ENCODE results near the gene KDM2A.
"Not testable (repeated sequence)": the region's sequence is repeated elsewhere in the genome, so short reads cannot be mapped to it uniquely, and the experiment has no call there.

The KDM2A gene

GRCh38 chr11:67177399-67178281 is 58.6 kb downstream of the KDM2A start:
- Mint-ChIP-seq H3K36me3 (no peaks in the 10 kb centered on the region), H3K27ac (no peak overlapping the region), H3K9me3 (ENCODE audit: low read depth) (no peaks in the 10 kb centered on the region), H3K4me3 (no peak overlapping the region), H3K4me1 (ENCODE audit: low read depth) (peaks cover 35% of the 10 kb centered on the region), H3K27me3 (no peaks in the 10 kb centered on the region)

GRCh38 chr11:67178421-67178820 is 59.4 kb downstream of the KDM2A start:
- Mint-ChIP-seq H3K27ac (no peak overlapping the region), H3K27me3 (no peaks in the 10 kb centered on the region), H3K9me3 (ENCODE audit: low read depth) (no peaks in the 10 kb centered on the region), H3K4me1 (ENCODE audit: low read depth) (peaks cover 35% of the 10 kb centered on the region), H3K36me3 (no peaks in the 10 kb centered on the region), H3K4me3 (no peak overlapping the region)

- no peaks in the 10 kb centered on the region for H3K9me3 Mint-ChIP-seq (ENCODE audit: low read depth)
- peaks cover 35% of the 10 kb centered on the region for H3K4me1 Mint-ChIP-seq (ENCODE audit: low read depth)
- H3K4me3 Mint-ChIP-seq, result no peak overlapping the region
- H3K27ac Mint-ChIP-seq, result no peak overlapping the region
- no peaks in the 10 kb centered on the region for H3K36me3 Mint-ChIP-seq
- H3K27me3 Mint-ChIP-seq, result no peaks in the 10 kb centered on the region
Measured at GRCh38 chr11:67178878-67179277, 59.8 kb downstream of the KDM2A start.

DNA sequence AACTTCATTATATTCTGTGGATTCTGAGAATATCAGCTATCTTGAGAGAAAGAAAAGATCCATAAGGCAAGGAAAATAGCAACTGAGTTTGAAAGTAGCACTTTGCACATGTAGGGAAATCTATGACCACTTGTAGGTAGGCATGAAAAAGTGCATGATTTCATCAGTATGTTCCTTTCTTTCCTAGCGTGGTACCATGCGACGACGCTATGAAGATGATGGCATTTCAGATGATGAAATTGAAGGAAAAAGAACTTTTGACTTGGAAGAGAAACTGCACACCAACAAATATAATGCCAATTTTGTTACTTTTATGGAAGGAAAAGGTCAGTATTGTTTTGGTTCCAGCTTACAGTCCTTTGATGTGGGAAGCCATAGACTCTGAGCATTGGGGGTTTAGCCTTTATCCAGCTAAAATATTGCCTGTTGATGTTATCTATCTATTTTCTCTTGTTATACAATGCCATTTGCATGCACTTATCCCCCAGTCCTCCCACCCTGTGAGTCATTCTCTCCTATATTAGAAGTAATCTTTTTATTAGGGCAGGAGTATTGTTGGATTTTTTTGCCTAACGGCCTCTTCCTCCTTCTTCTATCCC is 60.9 kb downstream of the KDM2A start:
- Mint-ChIP-seq H3K4me3 (no peak overlapping the region), H3K4me1 (ENCODE audit: low read depth) (peaks cover 28% of the 10 kb centered on the region), H3K27me3 (no peaks in the 10 kb centered on the region), H3K9me3 (ENCODE audit: low read depth) (no peaks in the 10 kb centered on the region), H3K36me3 (peaks cover 2% of the 10 kb centered on the region), H3K27ac (no peak overlapping the region)

- Mint-ChIP-seq H3K9me3 (ENCODE audit: low read depth) (no peaks in the 10 kb centered on the region), H3K4me3 (no peak overlapping the region), H3K36me3 (peaks cover 2% of the 10 kb centered on the region), H3K27me3 (no peaks in the 10 kb centered on the region), H3K27ac (no peak overlapping the region), H3K4me1 (ENCODE audit: low read depth) (peaks cover 5% of the 10 kb centered on the region)
Measured at GRCh38 chr11:67194096-67194495, 75.0 kb downstream of the KDM2A start.

GRCh38 chr11:67195971-67196456 is 77.0 kb downstream of the KDM2A start:
- Mint-ChIP-seq H3K4me3 (no peak overlapping the region), H3K9me3 (ENCODE audit: low read depth) (no peaks in the 10 kb centered on the region), H3K36me3 (peaks cover 2% of the 10 kb centered on the region), H3K4me1 (ENCODE audit: low read depth) (peaks cover 2% of the 10 kb centered on the region), H3K27ac (peak overlapping the region; percentile 13), H3K27me3 (no peaks in the 10 kb centered on the region)

DNA sequence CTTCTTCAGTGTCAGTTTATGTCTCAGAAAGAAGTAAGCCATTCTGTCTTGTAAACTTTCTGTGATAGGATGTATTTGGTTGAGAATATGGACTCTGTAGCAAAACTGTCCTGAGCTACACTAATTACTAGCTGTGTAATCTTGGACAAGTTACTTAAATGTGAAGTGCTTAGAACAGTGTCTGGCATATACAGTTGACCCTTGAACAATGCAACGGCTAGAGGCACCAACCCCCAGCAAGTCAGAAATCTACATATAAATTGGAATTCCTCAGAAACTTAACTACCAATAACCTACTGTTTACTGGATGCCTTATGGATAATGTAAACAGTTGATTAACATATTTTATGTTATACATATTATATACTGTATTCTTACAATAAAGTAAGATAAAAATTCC is 78.5 kb downstream of the KDM2A start:
- Mint-ChIP-seq H3K36me3 (peaks cover 3% of the 10 kb centered on the region), H3K27ac (no peak overlapping the region), H3K9me3 (ENCODE audit: low read depth) (no peaks in the 10 kb centered on the region)

DNA sequence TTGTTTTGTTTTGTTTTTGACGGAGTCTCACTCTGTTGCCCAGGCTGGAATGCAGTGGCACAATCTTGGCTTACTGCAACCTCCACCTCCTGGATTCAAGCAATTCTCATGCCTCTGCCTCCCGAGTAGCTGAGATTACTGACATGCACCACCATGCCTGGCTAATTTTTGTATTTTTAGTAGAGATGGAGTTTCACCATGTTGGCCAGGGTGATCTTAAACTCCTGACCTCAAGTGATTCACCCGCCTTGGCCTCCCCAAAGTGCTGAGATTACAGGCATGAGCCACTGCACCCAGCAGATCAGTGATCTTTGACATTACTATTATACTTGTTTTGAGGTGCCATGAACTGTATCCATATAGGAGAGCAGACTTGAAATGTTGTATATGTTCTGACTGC is 79.7 kb downstream of the KDM2A start:
- not testable (repeated sequence) for H3K4me3 Mint-ChIP-seq; H3K27ac Mint-ChIP-seq; H3K4me1 Mint-ChIP-seq (ENCODE audit: low read depth)

More for the DNA sequence above, 78.5 kb downstream of the KDM2A start:
- no peak overlapping the region for H3K4me3 Mint-ChIP-seq
- no peaks in the 10 kb centered on the region for H3K27me3 Mint-ChIP-seq
- no peaks in the 10 kb centered on the region for H3K4me1 Mint-ChIP-seq (ENCODE audit: low read depth)

DNA sequence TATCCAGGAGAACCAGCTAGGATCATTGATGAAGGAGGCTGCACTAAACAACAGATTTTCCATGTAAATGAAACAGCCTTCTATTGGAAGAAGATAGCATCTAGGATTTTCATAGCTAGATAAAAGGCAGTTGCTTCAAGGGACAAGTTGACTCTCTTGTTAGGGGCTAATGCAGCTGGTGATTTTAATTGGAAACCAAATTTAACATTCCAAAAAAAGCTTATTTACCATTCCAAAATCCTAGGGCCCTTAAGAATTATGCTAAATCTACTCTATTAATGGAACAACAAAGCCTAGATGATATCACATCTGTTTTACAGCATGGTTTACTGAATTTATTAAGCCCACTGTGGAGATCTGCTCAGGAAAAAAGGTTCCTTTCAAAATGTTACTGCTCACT is 80.7 kb downstream of the KDM2A start:
- no peak overlapping the region for H3K27ac Mint-ChIP-seq
- H3K4me3 Mint-ChIP-seq, result no peak overlapping the region
- no peaks in the 10 kb centered on the region for H3K4me1 Mint-ChIP-seq (ENCODE audit: low read depth)
- H3K27me3 Mint-ChIP-seq, result no peaks in the 10 kb centered on the region
- H3K36me3 Mint-ChIP-seq, result peaks cover 3% of the 10 kb centered on the region
- H3K9me3 Mint-ChIP-seq (ENCODE audit: low read depth), result no peaks in the 10 kb centered on the region

More for the DNA sequence above, 79.7 kb downstream of the KDM2A start:
- H3K36me3 Mint-ChIP-seq; H3K27me3 Mint-ChIP-seq; H3K9me3 Mint-ChIP-seq (ENCODE audit: low read depth): not testable (repeated sequence)

DNA sequence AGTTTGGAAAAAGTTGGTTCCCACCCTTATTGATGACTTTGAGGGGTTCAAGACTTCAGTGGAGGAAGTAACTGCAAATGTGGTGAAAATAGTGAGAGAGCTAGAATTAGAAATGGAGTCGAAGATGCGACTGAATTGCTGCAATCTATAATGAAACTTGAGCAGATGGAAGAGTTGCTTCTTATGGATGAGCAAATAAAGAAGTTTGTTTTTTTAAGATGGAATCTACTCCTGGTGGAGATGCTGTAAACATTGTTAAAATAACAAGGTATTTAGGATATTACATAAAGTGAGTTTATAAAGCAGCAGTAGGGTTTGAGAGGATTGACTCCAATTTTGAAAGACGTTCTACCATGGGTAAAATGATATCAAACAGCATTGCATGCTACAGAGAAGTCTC is 83.0 kb downstream of the KDM2A start:
- Mint-ChIP-seq H3K27ac (peak overlapping the region; percentile 64), H3K27me3 (no peaks in the 10 kb centered on the region), H3K36me3 (peaks cover 3% of the 10 kb centered on the region), H3K4me3 (no peak overlapping the region), H3K4me1 (ENCODE audit: low read depth) (no peaks in the 10 kb centered on the region), H3K9me3 (ENCODE audit: low read depth) (no peaks in the 10 kb centered on the region)

GRCh38 chr11:67204822-67205221 is 85.8 kb downstream of the KDM2A start:
- peaks cover 3% of the 10 kb centered on the region for H3K36me3 Mint-ChIP-seq
- H3K4me1 Mint-ChIP-seq (ENCODE audit: low read depth), result no peaks in the 10 kb centered on the region
- no peaks in the 10 kb centered on the region for H3K9me3 Mint-ChIP-seq (ENCODE audit: low read depth)

GRCh38 chr11:67209222-67209621 is 90.2 kb downstream of the KDM2A start:
- not testable (repeated sequence) for H3K27ac Mint-ChIP-seq; H3K4me3 Mint-ChIP-seq; H3K27me3 Mint-ChIP-seq; H3K9me3 Mint-ChIP-seq (ENCODE audit: low read depth); H3K36me3 Mint-ChIP-seq
- peaks cover 12% of the 10 kb centered on the region for H3K4me1 Mint-ChIP-seq (ENCODE audit: low read depth)

More at GRCh38 chr11:67204822-67205221, 85.8 kb downstream of the KDM2A start:
- no peaks in the 10 kb centered on the region for H3K27me3 Mint-ChIP-seq
- no peak overlapping the region for H3K4me3 Mint-ChIP-seq
- H3K27ac Mint-ChIP-seq, result no peak overlapping the region

GRCh38 chr11:67211656-67212436 is 92.8 kb downstream of the KDM2A start:
- H3K4me3 Mint-ChIP-seq, result no peak overlapping the region
- no peaks in the 10 kb centered on the region for H3K9me3 Mint-ChIP-seq (ENCODE audit: low read depth)
- peaks cover 2% of the 10 kb centered on the region for H3K36me3 Mint-ChIP-seq
- H3K27ac Mint-ChIP-seq, result peak overlapping the region; percentile 52
- H3K27me3 Mint-ChIP-seq, result no peaks in the 10 kb centered on the region
- H3K4me1 Mint-ChIP-seq (ENCODE audit: low read depth), result peaks cover 12% of the 10 kb centered on the region

DNA sequence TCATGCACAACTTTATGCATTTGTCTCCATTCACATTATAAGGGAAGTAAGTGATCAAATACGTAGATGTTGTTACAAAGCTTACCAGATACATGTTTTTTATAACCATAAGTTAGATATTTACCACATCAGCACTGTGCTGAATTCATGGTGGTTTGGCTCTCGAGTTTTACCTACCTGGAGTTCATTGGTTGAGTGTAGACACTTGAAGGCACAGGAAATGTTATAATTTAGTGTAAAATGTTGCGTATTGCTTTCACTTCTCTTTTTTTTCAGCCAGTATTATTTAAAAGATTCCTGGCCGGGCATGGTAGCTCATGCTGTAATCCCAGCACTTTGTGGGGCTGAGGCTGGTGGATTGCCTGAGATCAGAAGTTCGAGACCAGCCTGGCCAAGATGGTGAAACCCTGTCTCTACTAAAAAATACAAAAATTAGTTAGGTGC is 94.1 kb downstream of the KDM2A start:
- Mint-ChIP-seq H3K27ac (peak overlapping the region; percentile 50), H3K36me3 (peaks cover 2% of the 10 kb centered on the region), H3K27me3 (no peaks in the 10 kb centered on the region), H3K4me3 (no peak overlapping the region), H3K4me1 (ENCODE audit: low read depth) (peaks cover 12% of the 10 kb centered on the region), H3K9me3 (ENCODE audit: low read depth) (no peaks in the 10 kb centered on the region)

DNA sequence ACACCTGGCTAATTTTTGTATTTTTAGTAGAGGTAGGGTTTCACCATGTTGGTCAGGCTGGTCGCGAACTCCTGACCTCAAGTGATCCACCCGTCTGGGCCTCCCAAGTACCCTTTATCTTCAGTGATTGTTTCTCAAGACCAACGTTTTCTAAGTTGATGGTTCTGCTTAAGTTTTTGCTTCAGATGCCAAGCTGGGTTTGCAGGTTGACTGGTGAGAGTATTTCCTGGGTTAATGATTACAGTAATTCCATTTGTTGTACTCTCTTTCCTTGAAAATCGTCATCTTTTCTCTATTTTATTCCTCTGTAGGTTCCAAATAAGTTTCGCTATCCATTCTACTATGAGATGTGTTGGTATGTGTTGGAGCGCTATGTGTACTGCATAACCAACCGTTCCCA is 108.7 kb downstream of the KDM2A start:
- Mint-ChIP-seq H3K9me3 (ENCODE audit: low read depth) (no peaks in the 10 kb centered on the region), H3K4me1 (ENCODE audit: low read depth) (peaks cover 1% of the 10 kb centered on the region), H3K27me3 (no peaks in the 10 kb centered on the region), H3K4me3 (no peak overlapping the region), H3K36me3 (peaks cover 3% of the 10 kb centered on the region), H3K27ac (no peak overlapping the region)
